ENCODE data around the gene SETD3.
"Not testable (repeated sequence)": the region's sequence is repeated elsewhere in the genome, so short reads cannot be mapped to it uniquely, and the experiment has no call there.

SETD3 gene

GRCh38 chr14:99348816-99349614, 131.6 kb downstream of the SETD3 start:
- peaks cover 3% of the 10 kb centered on the region for H3K27me3 Mint-ChIP-seq
- no peaks in the 10 kb centered on the region for H3K9me3 Mint-ChIP-seq
- intact Hi-C loops (cut with micrococcal nuclease), result no loop called here

GRCh38 chr14:99348231-99348630, 132.4 kb downstream of the SETD3 start:
- intact Hi-C loops (cut with micrococcal nuclease); H3K4me1 Mint-ChIP-seq (ENCODE audit: low read depth); H3K27ac Mint-ChIP-seq; H3K27me3 Mint-ChIP-seq; H3K36me3 Mint-ChIP-seq (ENCODE audit: low read depth); H3K9me3 Mint-ChIP-seq; H3K4me3 Mint-ChIP-seq: not testable (repeated sequence)

More at GRCh38 chr14:99348816-99349614, 131.6 kb downstream of the SETD3 start:
- Mint-ChIP-seq H3K36me3 (ENCODE audit: low read depth) (no peaks in the 10 kb centered on the region), H3K4me1 (ENCODE audit: low read depth) (no peaks in the 10 kb centered on the region), H3K4me3 (no peak overlapping the region), H3K27ac (no peak overlapping the region)

Measured in dendritic cell treated with granulocyte-macrophage colony-stimulating factor and Interleukin-4, amounts not matched to agents 40 ng/mL and 50 ng/mL, for 4 days (primary cell).